ENCODE data around the gene NXT1.
"Not testable (repeated sequence)": the region's sequence is repeated elsewhere in the genome, so short reads cannot be mapped to it uniquely, and the experiment has no call there.

Gene NXT1

DNA sequence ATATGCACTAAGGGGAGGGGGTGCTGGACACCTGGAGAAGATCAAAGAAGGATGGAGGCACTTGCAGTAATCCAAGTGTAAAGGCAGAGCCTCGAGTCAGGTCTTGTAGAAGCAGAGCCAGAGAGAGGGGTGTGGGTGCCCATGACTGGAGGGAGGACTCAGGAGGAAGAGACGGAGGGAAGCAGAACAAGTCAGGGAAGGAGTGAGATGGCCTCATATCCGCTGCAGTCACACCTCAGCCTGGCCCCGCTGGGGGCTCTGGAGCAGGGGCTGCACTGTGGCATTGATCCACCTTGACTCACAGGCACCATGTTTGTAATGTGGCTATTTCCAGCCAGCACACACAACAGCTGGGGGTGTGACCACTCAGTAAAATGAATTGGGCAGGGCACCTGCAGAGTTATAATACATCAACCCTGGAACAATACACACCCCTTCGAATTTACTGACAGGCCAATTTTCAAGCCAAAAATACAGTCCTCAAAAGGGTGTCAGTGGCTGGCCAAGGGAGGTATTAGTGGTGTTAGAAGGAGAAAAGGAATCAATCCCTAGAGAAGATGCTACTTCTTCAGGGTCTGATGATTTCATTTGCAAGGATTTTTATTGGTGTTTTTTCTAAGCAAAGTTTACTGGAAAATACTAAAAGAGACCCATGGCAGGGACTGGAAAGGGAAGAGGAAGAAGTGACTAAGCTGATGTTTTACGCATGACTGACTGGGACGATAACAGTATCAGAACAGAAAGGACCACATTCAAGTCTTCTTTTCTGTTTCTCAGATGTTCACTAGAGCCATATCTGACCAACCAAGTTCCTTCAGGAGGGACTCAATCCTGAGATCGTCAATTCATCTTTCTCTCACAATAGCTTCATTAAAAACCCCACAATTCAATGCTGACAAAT is 18.9 kb upstream of the NXT1 start:
- DNase-seq, result no peak

DNA sequence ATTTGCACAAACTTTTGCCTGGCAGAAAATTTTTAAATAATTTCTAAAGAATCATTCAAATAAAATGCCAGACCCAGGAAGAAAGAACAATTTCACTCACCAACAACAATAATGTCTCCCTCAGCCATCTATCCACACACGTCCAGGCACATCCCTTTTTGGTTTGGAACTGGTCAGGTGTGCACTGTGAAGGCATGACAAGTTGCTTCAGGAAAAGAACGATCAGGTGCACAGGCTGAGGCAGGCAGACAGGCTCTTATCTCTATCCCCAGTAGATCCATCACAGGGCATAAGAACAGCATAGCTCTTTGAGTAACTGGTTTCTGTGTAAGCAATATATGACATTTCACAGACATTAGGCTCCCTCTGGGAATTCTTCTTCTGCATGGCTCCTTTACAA is 18.1 kb upstream of the NXT1 start:
- no peak for DNase-seq

DNA sequence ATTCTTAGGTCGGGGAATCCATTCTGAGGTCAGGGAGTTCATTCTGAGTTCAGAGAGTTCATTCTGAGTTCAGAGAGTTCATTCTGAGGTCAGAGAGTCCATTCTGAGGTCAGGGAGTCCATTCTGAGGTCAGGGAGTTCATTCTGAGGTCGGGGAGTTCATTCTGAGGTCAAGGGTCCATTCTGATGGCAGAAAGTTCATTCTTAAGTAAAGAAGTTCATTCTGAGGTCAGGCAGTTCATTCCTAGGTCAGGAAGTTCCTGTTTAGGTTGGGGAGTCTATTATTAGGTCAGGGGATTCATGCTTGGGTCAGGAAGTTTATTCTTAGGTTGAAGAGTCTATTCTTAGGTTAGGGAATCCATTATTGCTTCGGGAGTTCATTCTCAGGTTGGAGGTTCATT is 16.5 kb upstream of the NXT1 start:
- DNase-seq, result no peak

DNA sequence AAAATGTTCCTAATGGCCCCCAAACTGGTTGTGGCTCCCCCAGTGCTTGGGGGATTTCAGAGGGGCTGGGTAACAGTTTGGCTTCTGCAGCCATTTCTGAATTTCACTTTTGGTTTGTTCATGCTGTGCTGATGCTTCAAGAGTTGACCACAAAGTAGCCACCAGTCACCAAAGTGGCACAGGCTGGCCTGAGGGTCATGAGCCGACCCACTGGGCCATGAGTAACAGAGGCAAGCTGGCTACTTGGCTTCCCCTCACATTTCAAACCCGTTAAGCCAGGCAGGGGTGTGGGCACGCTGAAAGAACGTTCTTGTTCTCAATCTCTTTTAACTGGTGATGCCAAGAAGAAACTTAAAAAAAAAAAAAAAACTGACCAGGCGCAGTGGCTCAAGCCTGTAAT is 15.1 kb upstream of the NXT1 start:
- DNase-seq, result no peak

DNA sequence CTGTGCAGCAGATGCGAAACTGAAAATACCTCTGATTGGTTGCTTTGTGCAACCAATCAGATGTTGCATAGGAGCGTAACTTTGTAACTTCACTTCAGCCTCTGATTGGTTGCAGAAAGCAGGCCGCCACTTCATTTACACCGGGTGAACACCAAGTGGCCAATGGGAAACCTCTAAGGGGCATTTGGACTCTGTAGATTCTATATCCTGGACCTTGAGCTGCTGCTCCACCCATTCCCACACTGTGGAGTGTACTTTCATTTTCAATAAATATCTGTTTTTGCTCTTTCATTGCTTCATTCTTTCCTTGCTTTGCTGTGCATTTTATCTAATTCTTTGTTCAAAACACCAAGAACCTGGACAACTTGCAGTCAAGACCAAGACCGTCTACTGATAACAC is 14.1 kb upstream of the NXT1 start:
- no peak for DNase-seq

DNA sequence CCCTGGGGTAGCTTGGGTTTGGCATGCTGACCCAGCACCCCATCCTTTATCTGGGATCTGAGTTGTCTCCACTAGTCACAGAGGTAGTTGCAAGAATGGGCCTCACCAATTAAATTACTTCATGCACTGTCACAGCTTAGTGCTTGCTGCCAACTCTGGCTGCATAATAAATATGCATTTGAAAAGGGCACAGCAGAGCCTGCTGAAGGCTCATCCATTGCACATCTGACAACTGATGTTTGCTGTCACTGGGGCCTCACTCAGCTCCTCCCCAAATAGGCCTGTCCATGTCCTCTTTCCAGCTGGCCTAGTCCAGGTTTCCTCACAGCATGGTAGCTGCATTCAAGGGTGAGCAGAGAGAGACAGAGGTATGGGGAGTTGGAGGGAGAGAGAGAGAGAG is 13.3 kb upstream of the NXT1 start:
- DNase-seq, result peak; percentile 53

DNA sequence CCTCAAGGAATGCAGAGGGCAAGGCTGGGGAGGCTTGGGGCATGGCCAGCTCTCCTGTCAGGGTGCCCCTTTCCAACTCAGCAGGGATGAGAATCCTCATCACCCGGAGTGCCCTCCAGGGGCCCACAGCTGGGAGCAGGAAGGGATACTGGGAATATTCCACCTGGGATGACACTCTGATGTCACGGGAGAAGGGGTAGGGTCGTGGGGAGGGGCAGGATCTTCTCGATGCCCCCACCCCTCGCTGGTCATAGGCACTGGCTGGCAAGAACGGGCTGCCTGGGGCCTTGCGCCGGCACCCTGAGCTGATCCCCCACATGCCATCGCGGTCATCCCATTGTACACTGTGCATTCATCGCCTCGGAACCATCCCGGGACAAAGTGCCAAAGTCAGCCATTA is 10.6 kb upstream of the NXT1 start:
- DNase-seq, result no peak

DNA sequence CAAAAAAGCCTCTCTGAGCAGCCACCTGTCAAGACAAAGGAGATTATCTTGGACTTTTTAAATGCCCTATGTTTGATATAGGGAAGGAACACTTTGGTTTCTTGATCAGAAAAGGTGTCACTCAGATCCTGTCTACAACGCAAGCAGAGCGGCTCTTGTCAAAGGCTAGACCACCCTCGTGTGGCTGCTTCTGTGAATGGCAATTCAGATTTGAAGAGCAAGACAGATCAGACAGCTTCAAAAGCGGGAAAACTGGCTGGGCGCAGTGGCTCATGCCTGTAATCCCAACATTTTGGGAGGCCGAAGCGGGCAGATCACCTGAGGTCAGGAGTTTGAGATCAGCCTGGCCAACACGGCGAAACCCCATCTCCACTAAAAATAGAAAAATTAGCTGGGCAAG is 10.1 kb upstream of the NXT1 start:
- DNase-seq, result peak; percentile 75

DNA sequence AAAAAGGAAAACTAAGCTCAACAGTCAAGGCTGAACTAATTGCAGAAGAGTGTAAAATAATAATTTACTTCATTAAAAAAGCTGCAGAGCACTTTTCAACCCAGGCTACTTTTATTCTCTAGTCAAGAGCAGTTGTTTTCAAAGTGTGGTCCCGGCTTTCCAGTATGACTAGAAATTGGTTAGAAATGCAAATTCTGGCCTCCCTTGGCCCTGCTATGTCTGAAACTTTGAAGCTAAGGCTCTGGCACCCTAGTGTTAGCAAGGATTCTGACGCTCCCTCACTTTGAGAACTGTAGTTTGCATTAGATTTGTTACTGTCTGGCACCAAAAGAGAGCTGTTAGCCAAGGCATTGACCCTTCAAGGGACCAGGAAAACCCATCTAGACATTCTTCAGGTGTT is 9.5 kb upstream of the NXT1 start:
- no peak for DNase-seq

DNA sequence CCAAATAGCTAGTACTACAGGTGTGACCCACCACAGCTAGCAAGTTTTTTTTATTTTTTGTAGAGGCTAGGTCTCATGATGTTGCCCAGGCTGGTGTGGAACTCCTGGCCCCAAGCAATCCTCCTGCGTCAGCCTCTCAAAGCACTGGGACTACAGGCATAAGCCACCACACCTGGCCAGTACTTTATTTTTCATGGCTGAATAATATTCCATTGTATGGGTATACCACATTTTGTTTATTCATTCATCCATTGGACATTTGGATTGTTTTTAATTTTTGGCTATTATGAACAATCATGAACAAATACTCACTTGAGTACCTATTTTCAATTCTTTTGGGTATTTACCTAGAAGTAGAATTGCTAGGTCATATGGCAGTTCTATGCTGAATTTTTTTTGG is 7.0 kb upstream of the NXT1 start:
- no peak for DNase-seq

DNA sequence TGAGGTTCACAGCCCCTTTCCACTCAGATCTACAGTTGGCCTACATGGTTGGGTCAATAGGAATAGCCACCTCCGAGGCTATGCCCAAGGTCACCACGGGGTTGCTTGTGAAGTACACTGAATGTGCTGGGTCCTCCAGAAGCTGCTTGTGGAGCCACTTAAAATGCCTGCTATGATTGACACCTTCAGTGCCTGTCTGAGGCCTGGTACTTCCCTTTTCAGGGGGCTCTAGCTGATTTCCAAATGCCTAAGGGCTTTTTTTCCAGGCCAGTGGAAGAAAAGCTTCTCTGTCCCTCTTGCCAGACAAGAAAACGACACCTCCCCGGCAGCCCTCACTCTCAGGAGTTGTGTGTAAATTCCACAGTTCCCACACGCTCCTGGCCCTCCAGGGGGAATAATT is 6.3 kb upstream of the NXT1 start:
- no peak for DNase-seq

DNA sequence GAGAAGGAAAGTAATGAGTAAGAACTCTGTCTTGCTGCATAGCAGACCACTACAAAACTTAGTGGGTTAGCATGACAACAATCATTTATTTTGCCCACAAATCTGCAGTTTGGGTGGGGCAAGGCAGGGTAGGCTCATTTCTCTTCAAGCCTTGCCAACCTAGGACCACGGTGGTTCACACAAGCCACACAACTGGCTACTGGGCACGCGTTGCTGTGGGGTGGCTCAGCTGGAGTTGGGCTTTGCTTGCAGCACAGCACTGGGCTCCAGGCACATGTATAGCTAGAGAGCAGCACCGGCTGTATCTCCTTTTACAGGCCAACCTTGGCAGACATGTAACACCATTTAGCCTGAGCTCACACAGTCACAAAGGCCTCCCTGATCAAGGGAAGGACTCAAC is 4.6 kb upstream of the NXT1 start:
- no peak for DNase-seq

DNA sequence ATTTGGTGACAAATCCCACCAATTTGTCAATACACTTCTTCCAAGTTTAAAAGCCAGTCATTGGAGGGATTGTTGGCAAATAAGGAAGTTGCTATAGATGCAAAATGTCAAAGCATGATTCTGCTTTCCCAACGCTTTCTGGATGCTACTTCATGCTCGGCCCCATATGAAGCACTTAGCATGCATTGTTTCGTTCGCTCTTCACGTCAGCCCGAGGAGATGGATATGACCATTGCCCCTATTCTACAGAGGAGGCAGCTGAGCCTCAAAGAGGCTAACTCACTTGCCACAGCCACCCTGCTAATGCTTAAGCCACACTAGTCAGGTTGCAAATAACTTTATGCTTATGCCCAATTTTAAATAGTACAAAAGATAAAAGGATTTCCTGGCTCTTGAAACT is 2.8 kb upstream of the NXT1 start:
- DNase-seq, result no peak

DNA sequence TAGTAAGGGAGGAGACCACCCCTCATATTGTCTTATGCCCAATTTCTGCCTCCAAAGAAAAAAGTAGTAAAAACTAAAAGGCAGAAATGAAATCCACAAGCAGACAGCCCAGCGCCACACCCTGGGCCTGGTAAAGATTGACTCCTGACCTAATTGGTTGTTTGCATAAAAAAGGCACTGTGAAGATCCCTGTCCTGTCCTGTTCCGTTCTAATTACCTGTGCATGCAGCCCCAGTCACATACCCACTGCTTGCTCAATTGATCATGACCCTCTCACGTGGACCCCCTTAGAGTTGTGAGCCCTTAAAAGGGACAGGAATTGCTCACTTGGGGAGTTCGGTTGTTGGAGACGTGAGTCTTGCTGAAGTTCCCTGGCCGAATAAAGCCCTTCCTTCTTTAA is 2.1 kb upstream of the NXT1 start:
- not testable (repeated sequence) for DNase-seq

DNA sequence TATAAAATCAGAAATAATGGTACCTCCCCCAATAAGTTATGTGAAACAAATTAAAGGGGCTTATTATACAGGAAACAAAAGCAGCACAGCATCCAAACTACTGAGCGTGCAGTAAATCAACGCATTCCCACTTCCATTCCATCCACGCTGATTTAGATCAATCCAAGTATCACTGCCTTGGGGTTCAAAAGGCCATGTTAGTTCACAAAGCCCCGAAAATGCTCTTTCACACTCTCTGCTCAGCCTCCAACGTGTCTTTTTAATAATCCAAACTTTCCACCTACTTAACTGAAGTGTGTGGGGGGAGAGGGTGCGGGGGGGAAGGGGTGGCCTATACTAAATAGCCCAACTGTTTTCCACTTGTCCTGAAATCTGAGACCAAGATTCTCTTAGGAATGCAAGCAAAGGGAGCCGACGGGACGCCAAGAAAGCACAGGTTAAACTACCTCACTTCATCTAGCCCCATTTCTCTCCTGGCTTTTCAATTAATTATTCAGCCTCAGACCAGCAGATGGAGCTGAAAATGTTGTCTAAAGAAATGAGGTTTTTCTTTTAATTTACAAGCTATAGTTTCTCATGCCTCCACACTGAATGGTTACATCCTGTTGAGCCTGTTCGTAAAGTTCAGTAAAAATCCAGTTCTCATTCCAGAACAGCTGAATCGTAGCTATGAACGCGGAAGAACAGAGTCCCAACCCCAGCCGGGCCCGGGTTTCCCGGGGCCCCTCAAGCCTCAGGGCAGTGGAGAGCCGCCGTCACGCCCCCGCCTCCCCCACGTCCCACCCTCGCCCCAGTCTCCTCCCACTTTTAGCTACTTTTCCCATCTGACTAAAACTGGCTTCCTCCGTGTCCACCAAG is 1.0 kb upstream of the NXT1 start:
- peak; percentile 78 for DNase-seq

DNA sequence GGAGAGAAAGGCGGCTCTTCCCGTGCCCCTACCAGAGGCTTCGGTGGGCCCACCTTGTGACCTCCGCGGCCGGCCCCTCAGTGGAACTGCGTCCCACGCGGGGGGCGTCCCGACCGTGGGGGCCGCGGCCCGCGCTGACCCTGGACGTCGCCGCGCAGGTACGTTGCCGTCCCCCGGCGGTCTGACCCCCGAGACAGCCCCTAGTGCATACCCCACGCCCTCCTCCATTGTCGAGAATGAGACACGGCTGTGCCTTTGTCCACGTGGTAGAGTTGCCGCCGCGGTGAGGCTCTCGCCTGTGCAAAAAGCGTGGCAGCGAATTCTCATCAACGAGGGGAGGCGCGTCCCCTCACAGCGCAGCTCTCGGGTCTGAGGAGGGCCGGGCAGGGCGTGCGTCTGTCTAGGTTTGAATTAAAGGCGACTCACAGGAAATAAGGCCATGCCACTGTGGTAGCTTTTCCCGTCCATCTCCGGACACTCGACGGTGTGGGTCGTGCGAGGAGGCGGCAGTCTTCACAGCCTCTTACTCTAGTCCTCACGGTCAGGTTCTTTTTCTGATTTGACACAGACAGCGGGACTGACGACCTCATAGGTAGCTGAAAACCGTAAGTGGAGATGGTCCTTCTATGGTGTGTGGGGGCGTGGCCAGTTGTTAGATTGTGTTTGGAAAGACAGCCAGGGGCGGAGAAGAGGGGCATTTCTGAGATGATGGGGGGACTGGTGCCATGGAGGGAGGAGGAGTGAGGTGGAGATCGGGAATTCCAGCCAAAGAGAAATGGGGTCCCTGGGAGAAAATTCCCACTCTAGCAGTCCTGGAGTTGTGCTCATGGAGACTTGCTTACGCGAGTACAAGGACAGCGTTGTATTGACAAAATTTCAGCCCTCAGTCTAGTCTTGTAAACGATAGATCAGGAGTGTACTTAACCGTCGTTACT is 580 bp downstream of the NXT1 start:
- DNase-seq, result peak; percentile 51

DNA sequence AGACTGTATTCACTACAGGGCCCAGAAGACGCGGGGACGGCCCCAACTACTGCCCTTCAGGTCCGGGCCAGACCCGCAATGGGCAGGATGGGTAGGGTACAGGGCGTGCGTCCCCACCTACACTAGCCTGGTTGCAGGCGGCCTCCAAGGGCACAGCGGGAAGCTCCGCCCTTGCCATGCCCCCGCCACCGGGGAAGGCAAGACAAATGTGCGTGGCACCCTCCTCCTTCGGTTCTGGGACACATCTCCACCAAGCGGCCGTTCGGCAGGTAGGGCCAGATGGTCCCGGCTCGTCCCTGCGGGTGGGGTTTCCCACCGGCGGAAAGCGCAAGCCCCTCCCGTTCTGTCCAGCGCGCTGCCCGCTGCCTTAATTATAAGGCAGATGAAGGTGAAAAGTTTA is 5.6 kb downstream of the NXT1 start:
- DNase-seq, result no peak

DNA sequence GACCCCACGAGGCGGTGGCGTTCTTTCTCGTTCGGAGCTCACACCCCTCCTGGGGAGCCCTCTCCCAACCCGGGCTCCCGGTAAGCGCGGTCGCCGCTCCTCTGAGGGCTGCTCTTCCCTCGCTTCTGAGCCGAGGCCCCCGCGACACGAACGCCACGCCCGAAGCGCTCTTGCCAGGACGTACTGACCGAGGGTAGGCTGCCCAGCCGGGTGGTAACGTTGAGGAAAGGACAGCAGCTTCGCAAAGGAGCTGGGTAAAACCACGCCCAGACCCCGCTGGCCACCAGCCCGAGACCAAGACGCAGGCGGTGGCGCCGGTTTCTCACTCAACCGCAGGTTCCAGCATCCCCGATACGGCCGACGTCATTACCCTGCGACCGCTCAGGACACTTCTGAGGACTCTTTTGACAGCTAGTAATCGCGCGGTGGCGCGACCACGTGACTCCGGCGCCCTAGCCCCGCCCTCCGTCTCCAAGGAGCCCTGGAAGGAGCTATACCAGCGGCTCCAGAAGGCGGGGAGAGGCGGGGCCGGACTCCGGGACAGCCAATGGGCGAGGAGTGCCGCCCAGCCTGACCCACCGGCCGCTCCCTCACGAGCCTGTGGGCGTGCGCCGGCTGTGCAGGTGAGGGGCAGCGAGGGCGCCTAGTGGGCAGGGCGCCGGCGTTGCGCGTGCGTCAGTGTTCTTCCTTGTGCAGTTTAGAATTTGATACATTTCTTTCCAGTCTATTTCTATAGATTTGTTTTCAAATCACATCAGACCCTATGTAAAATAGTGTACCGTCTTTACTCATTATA is 7.4 kb downstream of the NXT1 start:
- DNase-seq, result peak; percentile 99

DNA sequence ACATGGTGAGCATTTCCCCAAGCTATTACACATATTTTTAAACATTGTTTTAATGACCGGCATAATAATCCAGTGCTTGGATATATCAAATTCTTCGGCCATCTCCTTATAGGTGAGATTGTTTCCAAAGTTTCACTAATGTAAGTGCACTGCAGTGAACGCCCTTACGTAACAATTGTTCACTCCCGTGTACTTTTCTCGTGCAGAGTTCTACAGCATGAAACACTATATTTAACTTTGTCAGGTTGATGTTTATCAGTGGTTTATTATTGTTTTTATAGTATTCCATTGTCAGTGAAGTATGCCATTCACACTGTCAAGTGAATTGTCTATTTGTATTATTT is 7.9 kb downstream of the NXT1 start:
- DNase-seq, result no peak

DNA sequence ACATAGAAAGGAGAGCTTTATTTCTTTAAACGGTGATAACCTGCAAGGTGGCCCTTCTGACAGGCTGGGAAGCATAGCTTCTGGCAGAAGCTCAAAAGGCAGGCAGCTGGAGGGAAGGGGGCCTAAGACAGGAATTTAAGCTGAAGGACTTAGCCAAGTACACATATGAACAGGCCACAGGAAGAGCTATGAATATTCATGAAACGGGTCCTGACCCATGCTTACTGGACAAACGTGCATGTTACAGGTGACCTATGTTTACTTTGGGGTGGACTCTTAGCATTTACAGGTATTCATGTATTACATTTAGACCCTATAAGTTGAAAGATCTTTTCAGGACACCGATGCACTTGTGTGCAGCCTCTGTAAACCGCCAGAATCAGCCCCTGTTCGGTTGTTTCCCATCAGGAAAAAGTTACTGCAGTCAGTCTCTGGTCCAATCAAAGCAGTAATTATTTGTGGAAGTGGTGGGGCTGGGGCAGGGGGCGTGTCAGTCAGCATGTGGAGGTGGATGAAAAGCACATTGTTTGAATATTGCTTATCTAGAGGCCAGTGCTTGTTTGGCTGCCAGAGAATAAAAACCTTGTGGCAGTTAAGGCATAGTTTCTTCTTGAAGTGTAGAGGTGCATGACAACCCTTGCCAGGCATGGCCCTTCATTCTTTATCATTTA is 8.5 kb downstream of the NXT1 start:
- DNase-seq, result no peak

DNA sequence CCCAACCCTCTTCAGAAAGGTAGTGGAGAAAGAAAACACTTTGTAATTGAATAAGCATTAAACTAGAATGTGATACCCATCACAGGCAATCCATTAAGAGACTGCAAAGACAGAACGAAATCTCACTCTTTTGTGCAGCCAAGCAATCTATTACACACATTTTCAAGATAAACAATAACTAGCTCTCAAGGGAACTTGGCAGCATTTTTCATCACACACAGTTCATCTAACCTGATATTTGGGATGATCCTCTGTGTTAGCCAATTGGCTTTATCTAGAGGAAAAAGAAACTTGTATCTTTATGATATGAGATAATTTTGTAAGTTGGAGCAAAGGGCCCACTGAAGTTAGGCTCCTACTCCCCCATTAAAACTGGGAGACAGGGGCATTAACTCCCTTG is 9.9 kb downstream of the NXT1 start:
- DNase-seq, result no peak

DNA sequence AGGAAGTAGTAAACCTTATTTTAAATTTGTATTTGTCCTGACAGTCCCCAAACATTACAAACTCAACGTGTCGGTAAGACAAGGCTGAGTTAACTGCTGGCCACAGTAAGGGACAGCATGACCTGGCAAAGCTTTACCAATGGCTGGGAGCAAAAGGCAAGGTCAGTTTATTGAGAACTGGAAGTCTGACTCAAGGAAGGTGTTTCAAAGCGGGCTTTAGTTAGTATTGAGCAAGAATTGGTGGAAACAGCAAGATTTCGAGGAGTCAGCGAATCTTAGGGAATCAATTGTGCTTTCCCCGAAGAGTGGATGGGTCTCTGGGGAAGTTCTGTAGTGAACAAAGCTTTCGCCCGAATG is 10.5 kb downstream of the NXT1 start:
- no peak for DNase-seq

Data from NCI-H345 (cell line).